HG02588 (cell line): ENCODE measurements around the gene HOXC10.

Experiments
- ATAC-seq: cut with Tn5 transposase; IDR thresholded peaks from one replicate; pipeline ENCODE4 v1.9.1; 2021; ENCODE audit warnings: mild to moderate bottlenecking, moderate library complexity; ENCODE audit not compliant: unreplicated experiment

Gene HOXC10

GRCh38 chr12:53975479-53976152 is 9.3 kb upstream of the HOXC10 start:
- no peak for ATAC-seq

GRCh38 chr12:53976172-53976822 is 8.6 kb upstream of the HOXC10 start:
- no peak for ATAC-seq

- ATAC-seq = no peak
These were observed 7.9 kb upstream of the HOXC10 start for GRCh38 chr12:53976823-53977595.

- no peak for ATAC-seq
These were observed 7.1 kb upstream of the HOXC10 start for GRCh38 chr12:53977596-53978445.

- no peak for ATAC-seq
These were observed 6.2 kb upstream of the HOXC10 start for GRCh38 chr12:53978477-53979356.

GRCh38 chr12:53980104-53980801 is 4.7 kb upstream of the HOXC10 start:
- ATAC-seq = no peak

GRCh38 chr12:53980802-53981496 is 4.0 kb upstream of the HOXC10 start:
- ATAC-seq = no peak

GRCh38 chr12:53981634-53982565 is 3.0 kb upstream of the HOXC10 start:
- no peak for ATAC-seq

GRCh38 chr12:53982648-53983567 is 2.0 kb upstream of the HOXC10 start:
- ATAC-seq = no peak

GRCh38 chr12:53983568-53983949 is 1.4 kb upstream of the HOXC10 start:
- no peak for ATAC-seq

- no peak for ATAC-seq
These were observed 885 bp upstream of the HOXC10 start for GRCh38 chr12:53983950-53984572.

- ATAC-seq = no peak
These were observed 697 bp downstream of the HOXC10 start for GRCh38 chr12:53985692-53985993.

GRCh38 chr12:53985994-53986685 is 1.2 kb downstream of the HOXC10 start:
- ATAC-seq = no peak

GRCh38 chr12:53986686-53987483 is 1.9 kb downstream of the HOXC10 start:
- ATAC-seq = no peak

- no peak for ATAC-seq
These were observed 2.9 kb downstream of the HOXC10 start for GRCh38 chr12:53987787-53988230.
